Lower lobe of right lung (tissue), 2 donors: ENCODE data around the gene PPP1R15A. TPM values are rescaled to one million over a fixed set of nuclear protein-coding genes. Genes with fewer than 3 reads are reported as not detected.

Source experiments
- ATAC-seq, 2 donors: fragments of 200-7000 bp; cut with Tn5 transposase; one replicate each; pipeline ENCODE4 v1.9.1; 2020 to 2022; ENCODE audit warnings: mild to moderate bottlenecking in 2 of 2, moderate library complexity in 2 of 2
- DNase-seq: peaks from one replicate; pipeline ENCODE4 v3.0.0-alpha.2; 2020
- H3K27ac ChIP-seq: fragments of 200-600 bp; one replicate; pipeline ENCODE4 v1.8.0; 2022
- H3K27me3 ChIP-seq: fragments of 200-600 bp; one replicate; pipeline ENCODE4 v1.8.0; 2022; ENCODE audit warnings: low read depth
- H3K36me3 ChIP-seq: fragments of 200-600 bp; one replicate; pipeline ENCODE4 v1.8.0; 2022; ENCODE audit warnings: mild to moderate bottlenecking
- H3K4me1 ChIP-seq: fragments of 200-600 bp; one replicate; pipeline ENCODE4 v1.8.0; 2022
- H3K4me3 ChIP-seq: fragments of 200-600 bp; one replicate; pipeline ENCODE4 v1.8.0; 2022; ENCODE audit warnings: mild to moderate bottlenecking
- H3K9me3 ChIP-seq: fragments of 200-600 bp; one replicate; pipeline ENCODE4 v1.8.0; 2022
- CTCF ChIP-seq: fragments of 200-600 bp; IDR thresholded peaks from one replicate; pipeline ENCODE4 v1.8.0; 2022; ENCODE audit warnings: antibody characterized with exemption, mild to moderate bottlenecking
- intact Hi-C: fragments of 100-400 bp; cut with DNase I; formaldehyde crosslinking; loops from one replicate; pipeline ENCODE4 v1.11.0; 2022
- total RNA-seq: library from RNA; stranded (reverse); fragmentation: NEBNext Ultra II Directional; extraction: Animal tissue kit (Norgen Biotek cat#: 25700); gene quantifications from one replicate; pipeline ENCODE4 v1.2.1, GENCODE V29; 2021
- donor health status: DM: no; HTN: yes; CAD: no; lungs with severe emphysema.

The PPP1R15A gene
- total RNA-seq, 1 donor from 2014 or later: 80.4 TPM

- Histone ChIP-seq H3K4me3 (peak overlapping the region; percentile 41), H3K27me3 (no peaks in the 10 kb centered on the region), H3K36me3 (no peaks in the 10 kb centered on the region), H3K9me3 (no peaks in the 10 kb centered on the region), H3K4me1 (no peaks in the 10 kb centered on the region), H3K27ac (peak overlapping the region; percentile 62)
- no peak for TF ChIP-seq CTCF
- peak; percentile 79 for DNase-seq
- ATAC-seq: peak; percentile 77 to 86
- intact Hi-C loops: no loop called here
These were observed 13.1 kb upstream of the PPP1R15A start for GRCh38 chr19:48858984-48859710.

- no peak for TF ChIP-seq CTCF
- ATAC-seq: peak; percentile 58 to 79
- H3K27me3 ChIP-seq: no peaks in the 10 kb centered on the region
- no peaks in the 10 kb centered on the region for H3K36me3 ChIP-seq
- peak overlapping the region; percentile 64 for H3K27ac ChIP-seq
- intact Hi-C loops: no loop called here
- peak; percentile 70 for DNase-seq
- peak overlapping the region; percentile 41 for H3K4me3 ChIP-seq
- no peaks in the 10 kb centered on the region for H3K9me3 ChIP-seq
- no peaks in the 10 kb centered on the region for H3K4me1 ChIP-seq
These were observed 12.3 kb upstream of the PPP1R15A start for GRCh38 chr19:48859711-48860572.

GRCh38 chr19:48861313-48861712 lies 10.9 kb upstream of the PPP1R15A start:
- DNase-seq: no peak

GRCh38 chr19:48862827-48863226 lies 9.4 kb upstream of the PPP1R15A start:
- H3K9me3 ChIP-seq: no peaks in the 10 kb centered on the region
- H3K4me3 ChIP-seq: no peak overlapping the region
- no peaks in the 10 kb centered on the region for H3K27me3 ChIP-seq
- DNase-seq (no peak), ATAC-seq (no peak)
- no peak for TF ChIP-seq CTCF
- H3K36me3 ChIP-seq: no peaks in the 10 kb centered on the region
- peaks cover 8% of the 10 kb centered on the region for H3K4me1 ChIP-seq
- intact Hi-C loops: no loop called here
- no peak overlapping the region for H3K27ac ChIP-seq

More at GRCh38 chr19:48861313-48861712, 10.9 kb upstream of the PPP1R15A start:
- TF ChIP-seq CTCF: no peak
- Histone ChIP-seq H3K36me3 (no peaks in the 10 kb centered on the region), H3K9me3 (no peaks in the 10 kb centered on the region), H3K4me3 (no peak overlapping the region), H3K4me1 (no peaks in the 10 kb centered on the region), H3K27ac (no peak overlapping the region), H3K27me3 (no peaks in the 10 kb centered on the region)
- intact Hi-C loops: no loop called here
- ATAC-seq: no peak

GRCh38 chr19:48866692-48867091 lies 5.5 kb upstream of the PPP1R15A start:
- Histone ChIP-seq H3K27ac (no peak overlapping the region), H3K4me3 (no peak overlapping the region), H3K9me3 (no peaks in the 10 kb centered on the region), H3K4me1 (peaks cover 21% of the 10 kb centered on the region), H3K27me3 (no peaks in the 10 kb centered on the region), H3K36me3 (no peaks in the 10 kb centered on the region)
- TF ChIP-seq CTCF: no peak
- ATAC-seq (no peak), DNase-seq (no peak)
- intact Hi-C loops: no loop called here
